Breast epithelium (tissue), 3 donors: ENCODE measurements around the gene C4orf17.
"Not testable (repeated sequence)": the region's sequence is repeated elsewhere in the genome, so short reads cannot be mapped to it uniquely, and the experiment has no call there.

ENCODE experiments used
- POLR2A ChIP-seq: fragments of 450-650 bp; IDR thresholded peaks from one replicate; pipeline ENCODE4 v1.6.1; 2016; ENCODE audit warnings: antibody characterized with exemption, mild to moderate bottlenecking, moderate library complexity
- POLR2AphosphoS5 ChIP-seq, 3 donors: sonication (generic); formaldehyde crosslinking; IDR thresholded peaks; one replicate each; pipeline ENCODE4 v1.6.1; 2017; ENCODE audit warnings: antibody characterized with exemption in 3 of 3
- TF ChIP-seq, protein P1 (sequence below), 3 donors: fragments of 450-650 bp; IDR thresholded peaks; one replicate each; pipeline ENCODE4 v1.5.1; 2016 to 2017; ENCODE audit warnings: antibody characterized with exemption in 3 of 3, mild to moderate bottlenecking in 3 of 3, moderate library complexity in 3 of 3

DNA sequence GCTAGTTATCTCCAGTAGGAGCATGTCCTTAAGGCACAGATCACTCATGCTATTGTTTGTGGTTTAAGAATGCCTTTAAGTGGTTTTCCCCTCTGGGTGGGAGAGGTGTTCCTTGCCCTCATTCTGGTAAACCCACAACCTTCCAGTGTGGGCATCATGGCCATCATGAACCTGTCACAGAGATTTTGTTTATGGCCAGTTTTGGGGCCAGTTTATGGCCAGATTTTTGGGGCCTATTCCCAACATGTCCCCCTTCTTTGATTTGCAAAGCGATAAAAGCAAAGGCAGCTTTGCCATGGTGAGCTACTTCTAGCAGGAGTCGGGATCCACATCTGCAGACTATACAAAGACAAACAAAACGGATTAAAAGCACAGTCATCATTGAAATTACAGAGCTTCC, 24.2 kb upstream of the C4orf17 start:
- not testable (repeated sequence) for TF ChIP-seq POLR2A; POLR2AphosphoS5 (IDR thresholded peaks at IDR 0.05)
- TF ChIP-seq, protein P1, sequence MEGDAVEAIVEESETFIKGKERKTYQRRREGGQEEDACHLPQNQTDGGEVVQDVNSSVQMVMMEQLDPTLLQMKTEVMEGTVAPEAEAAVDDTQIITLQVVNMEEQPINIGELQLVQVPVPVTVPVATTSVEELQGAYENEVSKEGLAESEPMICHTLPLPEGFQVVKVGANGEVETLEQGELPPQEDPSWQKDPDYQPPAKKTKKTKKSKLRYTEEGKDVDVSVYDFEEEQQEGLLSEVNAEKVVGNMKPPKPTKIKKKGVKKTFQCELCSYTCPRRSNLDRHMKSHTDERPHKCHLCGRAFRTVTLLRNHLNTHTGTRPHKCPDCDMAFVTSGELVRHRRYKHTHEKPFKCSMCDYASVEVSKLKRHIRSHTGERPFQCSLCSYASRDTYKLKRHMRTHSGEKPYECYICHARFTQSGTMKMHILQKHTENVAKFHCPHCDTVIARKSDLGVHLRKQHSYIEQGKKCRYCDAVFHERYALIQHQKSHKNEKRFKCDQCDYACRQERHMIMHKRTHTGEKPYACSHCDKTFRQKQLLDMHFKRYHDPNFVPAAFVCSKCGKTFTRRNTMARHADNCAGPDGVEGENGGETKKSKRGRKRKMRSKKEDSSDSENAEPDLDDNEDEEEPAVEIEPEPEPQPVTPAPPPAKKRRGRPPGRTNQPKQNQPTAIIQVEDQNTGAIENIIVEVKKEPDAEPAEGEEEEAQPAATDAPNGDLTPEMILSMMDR (IDR thresholded peaks at IDR 0.05): not testable (repeated sequence)
